Gastroesophageal sphincter (tissue), 3 donors: ENCODE data around the gene ARL2BP.

Experiments
- CTCF ChIP-seq, 4 experiments: fragments of 200-600 bp in 2 of 4; fragments of 450-650 bp in 2 of 4; sonication (generic) in 1 of 4; IDR thresholded peaks; one replicate each; pipeline ENCODE4 v1.5.1; 2017 to 2019; ENCODE audit warnings: antibody characterized with exemption in 4 of 4, mild to moderate bottlenecking in 2 of 4, moderate library complexity in 2 of 4
- EP300 ChIP-seq: sonication (generic); formaldehyde crosslinking; IDR thresholded peaks from one replicate; pipeline ENCODE4 v1.6.1; 2017; ENCODE audit warnings: antibody characterized with exemption, mild to moderate bottlenecking
- POLR2A ChIP-seq, 2 donors: fragments of 450-650 bp; IDR thresholded peaks; one replicate each; pipeline ENCODE4 v1.6.1; 2017; ENCODE audit warnings: antibody characterized with exemption in 2 of 2, mild to moderate bottlenecking in 2 of 2, moderate library complexity in 1 of 2

GRCh38 chr16:57271867-57272495 lies 26.9 kb downstream of the ARL2BP start:
- TF ChIP-seq CTCF (IDR thresholded peaks at IDR 0.05) (no peak), POLR2A (IDR thresholded peaks at IDR 0.05) (no peak), EP300 (no peak)
